Dermis microvascular lymphatic vessel endothelial cell (primary cell): Measurements from ENCODE around the gene VPS37B. TPM values are rescaled to one million over a fixed set of nuclear protein-coding genes. Genes with fewer than 3 reads are reported as not detected.

ENCODE experiments used
- DNase-seq, 2 donors: peaks; one replicate each; pipeline versions ENCODE4 v3.0.0 to v3.0.0-alpha.2; 2010; ENCODE audit warnings: low read depth in 2 of 2
- total RNA-seq: library from RNA; depleted of rRNA; stranded (reverse); fragments of >200 nt; gene quantifications from 2 replicates; pipeline ENCODE4 v1.2.1, GENCODE V29; 2014

The VPS37B gene
- total RNA-seq, 1 donor from 2014 or later: 10.5 TPM

DNA sequence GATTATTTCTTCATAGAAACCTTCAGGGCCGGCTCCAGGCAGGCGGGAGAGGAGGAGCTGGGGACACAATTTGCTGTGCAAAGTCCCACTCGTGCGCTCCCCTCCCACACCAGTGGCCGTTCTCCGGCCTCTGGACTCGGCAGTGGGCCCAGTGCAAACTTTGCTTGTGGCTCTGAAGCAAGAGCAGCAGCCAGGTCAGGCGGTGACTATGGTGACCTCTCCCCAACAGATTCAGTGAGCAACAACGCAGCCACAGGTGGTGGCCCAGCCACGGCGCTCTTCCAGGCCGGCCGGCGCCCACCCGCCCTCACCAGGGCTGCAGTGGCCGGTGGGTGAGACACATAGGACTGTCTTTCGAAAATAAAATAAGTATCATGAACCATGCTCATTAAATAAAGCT, 29.5 kb downstream of the VPS37B start:
- no peak for DNase-seq

DNA sequence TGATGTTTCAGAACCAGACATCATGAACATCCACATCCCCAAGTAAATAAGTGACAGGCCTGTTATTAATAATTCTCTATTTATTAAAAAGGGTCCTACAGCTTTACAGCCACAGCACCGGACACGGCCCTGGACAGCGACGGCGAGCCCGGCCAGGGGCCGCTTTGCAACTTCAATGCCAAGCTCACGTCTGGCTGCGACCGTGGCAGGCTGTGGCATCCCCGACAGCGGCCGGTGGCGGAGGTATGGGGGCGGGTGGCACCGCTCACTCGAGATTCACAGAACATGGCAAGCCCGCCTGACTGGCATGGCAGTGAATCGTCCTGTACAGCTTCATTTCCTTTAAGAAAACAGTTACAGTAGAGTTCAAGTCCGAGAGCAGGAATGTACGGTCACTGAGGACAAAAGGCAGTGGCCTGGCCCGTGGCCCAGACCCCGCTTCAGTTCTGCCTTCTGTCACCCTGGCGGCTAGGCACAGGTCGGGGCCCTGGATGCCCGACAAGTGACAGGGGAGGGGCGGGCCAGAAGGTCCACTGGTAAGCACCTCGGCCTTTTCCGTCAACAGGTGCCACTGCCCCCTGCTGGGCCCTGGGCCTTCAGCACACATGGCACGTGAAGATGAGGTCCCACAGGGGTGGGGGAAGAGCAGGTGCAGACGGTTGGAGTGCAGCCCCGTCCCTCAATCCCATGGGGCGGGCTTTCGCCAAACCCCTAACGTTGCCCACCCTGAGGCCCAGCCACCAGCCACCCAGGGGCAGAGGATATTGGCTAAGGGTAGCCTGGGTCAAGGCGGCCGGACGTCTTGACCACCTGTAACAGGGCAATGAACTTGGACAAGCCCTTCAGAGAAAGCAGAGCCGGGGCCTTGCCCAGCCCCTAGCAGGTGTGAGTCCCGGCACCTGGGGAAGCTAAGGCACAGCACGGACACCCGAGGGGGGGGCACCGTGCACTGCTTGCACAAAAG, 30.4 kb downstream of the VPS37B start:
- peak in 1 of 2 donors; percentile 58 for DNase-seq

DNA sequence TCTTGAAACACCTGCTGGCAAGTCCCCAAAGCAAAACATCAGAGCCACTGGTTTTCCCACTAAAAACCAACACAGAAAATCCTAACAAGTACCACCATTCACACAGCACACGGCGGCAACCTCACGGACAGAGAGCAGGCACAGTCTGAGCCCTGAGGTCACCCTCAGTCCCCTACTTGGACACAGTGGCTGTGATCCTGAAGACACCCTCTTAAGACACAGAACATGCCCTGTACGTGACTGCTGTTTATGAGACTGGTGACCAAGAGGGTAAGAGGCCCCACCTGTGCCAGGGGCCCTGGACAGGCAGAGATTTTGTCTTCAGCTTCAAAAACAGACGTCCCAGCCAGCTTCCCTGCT, 31.1 kb downstream of the VPS37B start:
- no peak for DNase-seq

GRCh38 chr12:122862872-122863701, 32.8 kb downstream of the VPS37B start:
- no peak for DNase-seq

- DNase-seq: no peak
These were observed 33.8 kb downstream of the VPS37B start for GRCh38 chr12:122862110-122862634.

GRCh38 chr12:122861587-122861970, 34.3 kb downstream of the VPS37B start:
- DNase-seq: no peak

GRCh38 chr12:122860854-122861586, 34.9 kb downstream of the VPS37B start:
- DNase-seq: no peak

GRCh38 chr12:122860040-122860853, 35.7 kb downstream of the VPS37B start:
- peak; percentile 58 to 81 for DNase-seq

GRCh38 chr12:122859303-122860039, 36.5 kb downstream of the VPS37B start:
- DNase-seq: no peak

- no peak for DNase-seq
These were observed 37.2 kb downstream of the VPS37B start for GRCh38 chr12:122858591-122859302.

DNA sequence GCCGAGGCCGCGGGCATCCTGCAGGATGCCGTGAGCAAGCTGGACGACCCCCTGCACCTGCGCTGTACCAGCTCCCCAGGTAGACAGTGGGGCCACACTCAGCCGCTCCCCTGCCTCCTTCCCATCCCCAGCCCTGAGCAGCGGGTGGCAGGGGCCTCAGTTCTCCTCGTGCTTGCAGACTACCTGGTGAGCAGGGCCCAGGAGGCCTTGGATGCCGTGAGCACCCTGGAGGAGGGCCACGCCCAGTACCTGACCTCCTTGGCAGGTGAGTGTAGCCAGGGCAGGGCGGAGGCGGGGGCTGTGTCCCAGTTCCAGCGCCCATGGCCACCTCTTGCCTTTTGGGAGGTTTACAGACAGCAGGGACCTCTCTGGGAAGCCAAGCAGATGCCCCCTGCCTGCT, 37.8 kb downstream of the VPS37B start:
- no peak for DNase-seq

- no peak for DNase-seq
These were observed 38.8 kb downstream of the VPS37B start for GRCh38 chr12:122856999-122857671.

GRCh38 chr12:122855928-122856831, 39.7 kb downstream of the VPS37B start:
- DNase-seq: no peak

DNA sequence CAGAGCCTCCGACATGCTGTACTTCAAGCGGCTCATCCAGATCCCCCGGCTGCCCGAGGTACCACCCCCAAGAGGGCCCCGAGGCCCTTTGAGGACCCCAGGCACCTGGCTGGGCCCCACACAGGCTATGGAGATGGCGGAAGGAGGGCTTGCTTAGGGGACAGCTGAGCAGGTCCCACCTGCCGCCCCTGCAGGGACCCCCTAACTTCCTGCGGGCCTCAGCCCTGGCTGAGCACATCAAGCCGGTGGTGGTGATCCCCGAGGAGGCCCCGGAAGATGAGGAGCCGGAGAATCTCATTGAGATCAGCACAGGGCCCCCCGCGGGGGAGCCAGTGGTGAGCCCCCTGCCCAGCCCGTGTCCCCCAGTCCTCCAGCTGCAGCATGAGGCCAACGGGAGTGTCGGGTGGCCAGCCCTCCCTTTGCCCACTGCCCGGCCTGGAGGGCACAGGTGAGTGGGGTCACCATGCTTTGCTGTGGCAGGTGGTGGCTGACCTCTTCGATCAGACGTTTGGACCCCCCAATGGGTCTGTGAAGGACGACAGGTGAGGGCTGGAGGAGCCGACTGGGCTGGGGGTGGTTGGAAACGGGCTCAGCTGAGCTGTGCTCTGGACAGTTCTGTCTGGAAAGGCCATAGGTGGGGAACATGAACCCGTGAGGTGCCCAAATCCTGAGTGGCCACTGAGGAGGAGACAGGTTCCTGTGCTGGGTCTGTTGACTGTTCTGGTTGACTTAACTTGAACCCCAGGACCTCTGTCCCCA, 40.7 kb downstream of the VPS37B start:
- DNase-seq: no peak

GRCh38 chr12:122854554-122854953, 41.4 kb downstream of the VPS37B start:
- DNase-seq: no peak

DNA sequence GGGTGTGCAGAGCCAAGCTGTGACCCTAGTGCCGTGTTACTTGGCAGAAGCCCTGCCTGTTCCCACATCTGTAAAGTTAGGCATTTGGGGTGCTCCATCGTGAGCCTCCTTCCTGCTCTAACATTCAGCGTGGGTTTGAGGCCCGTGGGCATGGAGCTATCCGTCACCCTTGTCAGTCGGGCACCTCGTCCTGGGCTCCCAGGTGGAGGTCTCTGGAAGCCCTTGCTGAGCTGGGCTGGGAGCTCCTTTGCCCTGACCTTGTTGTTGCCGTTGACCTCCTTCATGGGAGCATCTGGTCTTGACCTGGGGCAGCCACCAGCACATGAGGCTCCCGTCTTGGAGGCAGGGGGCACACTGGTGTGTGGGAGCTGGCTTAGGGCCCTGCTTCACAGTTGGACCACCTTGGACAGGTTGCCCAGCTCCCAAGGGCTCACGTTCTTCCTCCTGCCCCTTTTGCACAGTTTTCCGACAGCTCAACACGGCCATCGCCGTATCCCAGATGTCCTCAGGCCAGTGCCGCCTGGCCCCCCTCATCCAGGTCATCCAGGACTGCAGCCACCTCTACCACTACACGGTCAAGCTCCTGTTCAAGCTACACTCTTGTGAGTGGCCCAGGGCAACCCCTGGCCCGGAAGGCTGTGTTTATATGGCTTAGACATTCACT, 42.2 kb downstream of the VPS37B start:
- no peak for DNase-seq
